IgD-negative memory B cell (primary cell): ENCODE results near the gene WDR73. TPM values are rescaled to one million over a fixed set of nuclear protein-coding genes. Genes with fewer than 3 reads are reported as not detected.
A peak's percentile ranks its signal among the peaks of the same experiment; 100 is the strongest.

Experiments used
- H3K27ac Mint-ChIP-seq, 3 donors: one replicate each; pipeline ENCODE4 v1.8.0; 2020 to 2022; ENCODE audit warnings: mild to moderate bottlenecking in 3 of 3, mixed read lengths in 3 of 3, moderate library complexity in 1 of 3
- H3K27me3 Mint-ChIP-seq: one replicate; pipeline ENCODE4 v1.8.0; 2021; ENCODE audit warnings: mixed read lengths
- H3K36me3 Mint-ChIP-seq: one replicate; pipeline ENCODE4 v1.8.0; 2020; ENCODE audit warnings: mild to moderate bottlenecking, mixed read lengths
- H3K4me1 Mint-ChIP-seq, 3 donors: one replicate each; pipeline ENCODE4 v1.8.0; 2020 to 2022; ENCODE audit warnings: mixed read lengths in 3 of 3, mild to moderate bottlenecking in 1 of 3
- H3K4me3 Mint-ChIP-seq, 4 donors: one replicate each; pipeline ENCODE4 v1.8.0; 2020 to 2022; ENCODE audit warnings: mild to moderate bottlenecking in 4 of 4, mixed read lengths in 4 of 4, moderate library complexity in 3 of 4
- H3K9me3 Mint-ChIP-seq, 3 donors: one replicate each; pipeline ENCODE4 v1.8.0; 2020 to 2021; ENCODE audit warnings: mixed read lengths in 3 of 3, mild to moderate bottlenecking in 1 of 3
- polyA plus RNA-seq: library from polyadenylated mRNA; unstranded; fragments of 300-500 nt; fragmentation: Illumina TruSeq; gene quantifications from one replicate; pipeline ENCODE4 v1.2.3, GENCODE V29; 2021

Gene WDR73
- polyA plus RNA-seq, 1 donor from 2014 or later: 16.4 TPM

DNA sequence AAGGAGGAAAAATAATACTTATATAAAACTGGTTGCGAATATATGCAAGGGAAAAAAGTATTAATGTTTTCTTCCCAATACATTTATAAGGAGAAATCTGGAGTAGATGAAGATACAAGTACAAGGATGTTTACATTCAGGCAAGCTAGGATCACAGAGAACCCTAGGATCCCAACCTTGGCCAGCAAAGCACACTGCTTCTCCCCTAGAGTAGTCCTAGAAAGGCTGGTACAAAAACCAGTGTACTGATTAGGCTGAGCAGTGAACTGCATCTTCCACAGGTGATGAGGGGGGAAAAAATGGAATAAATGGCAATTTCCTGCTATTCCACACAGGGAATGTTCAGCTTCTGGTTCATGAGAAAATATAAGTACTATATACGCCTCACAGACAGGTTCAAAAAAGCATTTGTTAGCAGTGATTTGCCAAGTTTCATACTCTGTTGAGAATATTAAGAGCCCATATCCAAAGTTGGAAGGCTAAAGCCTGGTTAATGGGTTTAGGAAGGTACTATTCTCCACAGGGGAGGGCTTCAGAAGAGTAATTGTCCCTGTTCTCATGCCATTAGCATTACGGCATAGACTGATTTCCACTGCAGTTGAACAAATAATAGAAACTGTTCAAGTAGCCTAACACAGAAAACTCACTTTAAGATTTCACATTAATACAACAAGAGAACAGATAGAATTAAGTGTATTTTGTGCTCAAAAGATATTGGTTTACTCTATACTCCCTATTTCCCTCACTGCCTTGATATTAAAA lies 14.3 kb upstream of the WDR73 start:
- H3K27me3 Mint-ChIP-seq: no peaks in the 10 kb centered on the region
- H3K9me3 Mint-ChIP-seq: no peaks in the 10 kb centered on the region
- H3K27ac Mint-ChIP-seq: no peak overlapping the region
- no peak overlapping the region for H3K4me3 Mint-ChIP-seq
- no peaks in the 10 kb centered on the region for H3K4me1 Mint-ChIP-seq
- H3K36me3 Mint-ChIP-seq: peaks cover 18% of the 10 kb centered on the region

DNA sequence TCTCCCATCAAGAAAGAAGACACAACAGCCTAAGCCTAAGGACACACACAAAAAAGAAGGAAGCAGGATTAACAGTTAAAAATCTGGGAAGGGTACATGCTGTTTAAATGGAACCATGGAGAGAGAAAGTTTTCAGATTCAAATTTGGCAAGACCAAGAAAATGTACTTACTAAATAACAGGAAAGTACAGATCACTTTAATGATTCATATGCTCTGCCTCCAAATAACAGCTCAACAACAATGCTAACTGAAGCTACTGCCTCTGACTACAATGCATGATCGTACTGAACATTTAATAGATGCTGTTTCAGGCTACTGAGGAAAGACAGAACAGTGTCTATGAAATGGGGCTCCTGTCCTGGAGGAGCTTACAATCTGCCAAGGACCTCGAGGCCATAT lies 12.3 kb upstream of the WDR73 start:
- peaks cover 18% of the 10 kb centered on the region for H3K36me3 Mint-ChIP-seq
- no peak overlapping the region for H3K4me3 Mint-ChIP-seq

DNA sequence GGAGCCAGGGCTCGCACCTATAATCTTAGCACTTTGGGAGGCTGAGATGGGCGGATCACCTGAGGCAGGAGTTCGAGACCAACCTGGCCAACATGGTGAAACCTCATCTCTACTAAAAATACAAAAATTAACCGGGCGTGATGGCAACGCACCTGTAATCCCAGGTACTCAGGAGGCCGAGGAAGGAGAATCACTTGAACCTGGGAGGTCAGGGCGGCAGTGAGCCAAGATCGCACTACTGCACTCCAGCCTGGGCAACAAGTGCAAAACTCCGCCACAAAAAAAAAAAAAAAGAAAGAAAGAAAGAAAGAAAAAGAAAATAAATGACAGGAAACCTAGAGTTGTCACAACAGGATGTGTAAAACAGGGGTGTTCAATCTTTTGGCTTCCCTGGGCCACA lies 6.9 kb upstream of the WDR73 start:
- no peak overlapping the region for H3K4me3 Mint-ChIP-seq
- H3K27ac Mint-ChIP-seq: no peak overlapping the region
- peaks cover 7 to 17% (median 16%) of the 10 kb centered on the region in 3 donors for H3K4me1 Mint-ChIP-seq
- H3K27me3 Mint-ChIP-seq: no peaks in the 10 kb centered on the region
- H3K9me3 Mint-ChIP-seq: no peaks in the 10 kb centered on the region
- peaks cover 4% of the 10 kb centered on the region for H3K36me3 Mint-ChIP-seq

More for the DNA sequence above, 12.3 kb upstream of the WDR73 start:
- peak overlapping the region in 1 of 3 donors; percentile 18 for H3K27ac Mint-ChIP-seq
- H3K4me1 Mint-ChIP-seq: no peaks in the 10 kb centered on the region
- no peaks in the 10 kb centered on the region for H3K9me3 Mint-ChIP-seq
- H3K27me3 Mint-ChIP-seq: no peaks in the 10 kb centered on the region

DNA sequence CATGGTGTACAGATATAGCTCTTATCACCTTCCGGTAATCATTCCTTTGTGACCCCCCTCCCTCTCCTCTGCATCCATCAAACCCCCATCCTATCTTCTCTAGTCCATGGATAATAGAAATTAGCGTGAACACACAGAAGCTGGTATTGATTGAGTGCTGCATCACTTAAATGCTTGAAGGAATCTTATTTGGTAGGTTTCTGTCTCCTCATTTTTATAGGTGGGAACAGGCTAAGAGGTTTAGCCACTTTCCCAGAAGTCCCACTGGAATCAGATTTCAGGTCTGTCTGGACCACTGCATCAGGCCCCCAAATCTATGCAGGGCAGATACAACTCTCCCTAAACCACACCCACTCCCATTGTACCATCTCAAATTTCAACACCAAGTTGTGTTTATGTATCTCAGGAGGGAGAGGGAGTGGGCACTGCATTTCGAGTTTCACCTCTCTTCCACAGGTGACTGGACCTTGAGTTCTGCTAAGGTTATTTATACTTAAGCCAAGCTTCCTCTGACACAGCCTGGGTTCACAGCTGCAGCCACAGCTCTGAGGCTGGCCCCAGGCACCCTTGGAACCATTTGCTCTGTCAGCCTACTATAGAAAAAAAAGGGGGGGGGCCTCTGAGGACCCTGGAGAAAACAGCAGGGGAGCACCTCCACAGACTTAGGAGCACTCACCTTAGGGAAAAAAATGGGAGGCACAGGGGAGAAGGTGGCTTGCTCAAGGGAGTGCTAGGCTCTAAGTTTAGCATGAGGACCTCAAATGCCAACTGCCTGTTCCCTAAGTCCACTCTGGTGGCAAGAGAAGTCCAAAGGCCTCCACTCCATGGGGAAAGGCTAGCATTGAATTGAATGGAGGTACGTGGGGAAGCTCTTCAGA lies 6.1 kb upstream of the WDR73 start:
- Mint-ChIP-seq H3K4me3 (peak overlapping the region; percentile 27 to 89 (median 48)), H3K27me3 (no peaks in the 10 kb centered on the region), H3K4me1 (peaks cover 7 to 19% (median 16%) of the 10 kb centered on the region in 3 donors), H3K36me3 (peaks cover 4% of the 10 kb centered on the region), H3K27ac (peak overlapping the region in 1 of 3 donors; percentile 66), H3K9me3 (no peaks in the 10 kb centered on the region)

DNA sequence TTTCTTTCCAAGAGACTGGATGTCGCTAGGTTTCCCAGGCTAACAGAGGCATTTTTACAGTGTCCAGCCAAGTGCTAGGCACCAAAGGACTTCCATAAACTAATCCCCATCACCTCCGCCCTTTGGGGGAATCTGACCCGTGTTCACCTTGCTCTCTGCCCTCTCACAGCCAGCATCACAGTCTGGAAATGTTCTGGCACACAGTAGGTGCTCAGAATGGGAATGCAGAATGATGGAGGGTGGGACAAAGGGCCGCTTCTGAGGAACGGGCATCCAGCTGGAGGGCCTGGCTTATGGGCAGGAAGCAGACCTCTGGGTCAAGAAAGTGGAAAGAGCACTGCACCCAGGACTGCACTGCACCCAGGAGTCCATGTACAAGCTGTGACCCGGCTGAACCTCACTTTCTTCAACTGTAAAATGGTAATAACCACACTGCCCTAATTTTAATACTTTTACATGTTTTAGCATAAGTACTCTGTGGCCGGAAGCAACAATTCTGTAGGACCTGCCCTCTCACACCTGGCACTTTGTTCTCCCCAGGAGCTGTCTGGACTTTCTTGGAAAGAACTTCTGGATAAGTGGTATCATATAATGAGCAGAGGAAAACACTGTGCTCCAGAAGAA lies 4.8 kb upstream of the WDR73 start:
- H3K4me3 Mint-ChIP-seq: peak overlapping the region; percentile 78 to 94 (median 90)
- H3K27ac Mint-ChIP-seq: peak overlapping the region; percentile 74 to 96 (median 87)
- H3K36me3 Mint-ChIP-seq: peaks cover 2% of the 10 kb centered on the region

DNA sequence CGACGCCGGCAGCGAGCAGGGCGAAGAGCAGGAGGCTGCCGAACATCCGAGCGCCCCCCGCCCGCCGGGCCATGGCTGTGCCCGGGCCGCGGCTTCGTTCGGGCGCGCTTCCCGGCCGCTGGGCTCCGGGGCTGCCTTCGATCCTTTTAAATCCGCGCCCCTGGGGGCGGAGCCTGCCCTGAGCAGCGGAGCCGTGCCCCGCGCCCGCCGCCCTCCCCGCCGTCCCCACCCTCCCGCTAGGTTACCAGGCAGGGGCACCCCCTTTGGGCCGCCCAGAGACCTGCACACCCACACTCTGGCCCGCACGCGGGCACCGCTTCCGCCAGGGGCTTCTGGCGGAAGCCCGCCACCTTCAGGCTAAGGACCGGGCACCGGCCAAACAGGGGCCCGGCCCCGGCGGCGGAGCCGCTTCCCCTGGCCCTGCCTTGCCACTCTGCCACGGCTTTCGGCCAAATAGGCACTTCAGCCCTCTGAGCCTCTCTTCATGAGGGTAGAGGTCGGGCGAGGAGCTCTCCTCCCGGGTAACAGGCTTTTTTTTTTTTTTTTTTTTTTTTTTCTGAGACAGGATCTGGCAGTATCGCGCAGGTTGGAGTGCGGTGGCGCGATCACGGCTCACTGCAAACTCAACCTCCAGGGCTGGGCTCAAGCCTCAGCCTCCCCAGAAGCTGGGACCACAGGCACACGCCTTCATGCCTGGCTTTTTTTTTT lies 4.2 kb upstream of the WDR73 start, which contains the start of gene NMB:
Gene NMB, minus strand, starts transcription at position 120 of the 708 bp plus-strand sequence. Its CDS starts 47 bp downstream, at position 73.
- Mint-ChIP-seq H3K27ac (peak within 1 kb of the TSS; percentile 74 to 96 (median 87)), H3K9me3 (no peaks in the 10 kb centered on the region), H3K27me3 (no peaks in the 10 kb centered on the region), H3K4me1 (peaks cover 12 to 27% (median 19%) of the 10 kb centered on the region in 3 donors), H3K36me3 (peaks cover 2% of the 10 kb centered on the region), H3K4me3 (peak within 1 kb of the TSS; percentile 78 to 94 (median 92))

More for the DNA sequence above, 4.8 kb upstream of the WDR73 start:
- Mint-ChIP-seq H3K4me1 (peaks cover 12 to 24% (median 19%) of the 10 kb centered on the region in 3 donors), H3K27me3 (no peaks in the 10 kb centered on the region), H3K9me3 (no peaks in the 10 kb centered on the region)

DNA sequence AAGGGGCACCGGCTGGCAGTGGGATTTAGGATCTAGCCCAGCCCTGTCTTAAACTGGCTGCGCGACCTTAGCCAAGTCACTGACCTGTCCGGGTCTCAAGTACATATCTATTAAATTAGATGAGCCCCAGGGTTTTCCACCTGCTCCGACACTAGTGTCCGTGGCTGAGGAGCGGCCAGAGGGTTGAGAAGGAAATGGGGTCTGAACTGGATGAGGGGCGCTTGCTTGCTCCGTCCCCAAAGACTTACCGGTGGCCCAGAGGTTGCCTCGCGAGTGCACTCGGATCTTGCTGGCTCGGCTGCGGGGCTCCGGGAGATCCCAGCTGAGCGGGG lies 3.6 kb upstream of the WDR73 start:
- Mint-ChIP-seq H3K27me3 (no peaks in the 10 kb centered on the region), H3K9me3 (no peaks in the 10 kb centered on the region), H3K4me1 (peaks cover 12 to 27% (median 19%) of the 10 kb centered on the region in 3 donors), H3K4me3 (peak overlapping the region; percentile 75 to 93 (median 84)), H3K36me3 (peaks cover 2% of the 10 kb centered on the region), H3K27ac (peak overlapping the region; percentile 17 to 74 (median 20))

DNA sequence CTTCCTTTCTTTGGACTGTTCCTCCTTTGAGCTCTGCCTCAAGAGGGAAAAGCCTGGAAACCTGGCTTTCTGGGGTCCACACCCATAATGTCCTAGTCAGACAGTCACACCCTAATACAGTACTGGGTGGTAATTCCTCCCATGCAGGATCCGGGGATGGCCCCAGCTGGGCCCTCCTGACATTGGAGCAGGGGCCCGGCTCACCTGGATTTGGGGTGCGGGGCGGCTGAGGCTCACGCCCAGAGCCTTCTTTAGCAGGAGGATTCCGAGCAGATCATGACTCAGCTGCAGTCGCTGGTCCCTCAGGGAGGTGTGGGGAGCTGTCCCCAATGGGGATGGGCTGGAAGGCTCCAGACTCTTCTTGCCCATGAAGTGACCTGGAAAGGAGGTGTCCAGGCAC lies 2.9 kb upstream of the WDR73 start:
- Mint-ChIP-seq H3K27me3 (no peaks in the 10 kb centered on the region), H3K4me3 (peak overlapping the region; percentile 75 to 93 (median 84)), H3K36me3 (peaks cover 2% of the 10 kb centered on the region), H3K4me1 (peaks cover 12 to 30% (median 19%) of the 10 kb centered on the region in 3 donors), H3K27ac (peak overlapping the region in 1 of 3 donors; percentile 17), H3K9me3 (no peaks in the 10 kb centered on the region)

DNA sequence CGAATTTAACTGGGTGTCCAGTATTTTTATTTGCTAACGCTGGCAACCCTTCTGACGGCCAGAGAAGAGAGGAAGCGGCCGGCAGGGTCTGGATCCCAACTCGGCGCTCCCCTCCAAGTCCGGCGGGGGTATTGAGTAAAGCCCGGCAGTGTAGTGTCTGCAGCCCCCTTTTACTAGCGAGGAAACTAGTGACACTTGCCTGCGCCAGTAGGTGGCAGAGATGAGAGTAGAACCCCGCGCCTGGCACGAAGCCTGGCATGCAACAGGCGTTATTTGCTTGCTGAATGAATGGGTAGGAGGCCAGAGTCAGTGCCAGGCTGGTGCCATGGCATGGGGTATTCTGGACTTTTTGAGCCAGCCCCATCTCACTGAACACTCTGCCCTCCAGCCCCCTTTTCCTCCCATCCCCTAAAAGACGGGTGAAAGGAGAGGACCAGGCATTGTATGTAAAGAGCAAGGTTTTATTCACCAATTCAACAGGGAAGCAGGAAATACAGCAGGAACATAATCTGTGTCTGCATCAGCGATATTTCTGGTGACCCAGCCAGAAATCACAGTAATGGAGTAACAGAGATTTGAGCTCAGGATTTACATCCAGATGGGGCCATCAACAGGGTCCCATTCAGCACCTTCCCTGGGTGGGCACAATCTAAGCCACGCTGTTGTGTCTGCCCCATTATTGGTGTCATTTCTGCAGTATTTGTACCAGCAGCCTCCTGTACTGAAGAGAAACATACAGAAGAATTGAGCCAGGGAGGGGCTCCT lies 788 bp upstream of the WDR73 start:
- Mint-ChIP-seq H3K4me3 (peak overlapping the region; percentile 93 to 100 (median 98)), H3K9me3 (no peaks in the 10 kb centered on the region), H3K36me3 (no peaks in the 10 kb centered on the region), H3K4me1 (peaks cover 12 to 30% (median 16%) of the 10 kb centered on the region in 3 donors), H3K27ac (peak overlapping the region; percentile 44 to 99 (median 80)), H3K27me3 (no peaks in the 10 kb centered on the region)

DNA sequence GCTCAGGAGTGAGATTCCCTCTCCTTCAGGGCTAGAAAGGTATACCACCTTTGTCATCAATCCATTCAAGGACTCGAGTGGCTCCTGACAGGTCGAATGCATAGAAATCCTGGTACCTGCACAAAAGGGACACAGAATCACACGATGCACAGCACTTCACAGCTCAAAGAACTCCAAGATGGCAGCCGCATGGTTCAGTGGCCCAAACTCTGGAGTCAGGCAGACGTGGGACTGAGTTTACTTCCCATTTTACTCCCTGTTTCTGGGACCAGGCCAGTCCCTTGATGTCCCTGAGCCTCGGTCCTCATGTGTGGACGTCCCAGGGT lies 536 bp downstream of the WDR73 start:
- Mint-ChIP-seq H3K9me3 (no peaks in the 10 kb centered on the region), H3K4me1 (peaks cover 5 to 25% (median 10%) of the 10 kb centered on the region in 3 donors), H3K27ac (peak overlapping the region; percentile 80 to 99 (median 96)), H3K4me3 (peak overlapping the region; percentile 93 to 100 (median 98)), H3K27me3 (no peaks in the 10 kb centered on the region), H3K36me3 (no peaks in the 10 kb centered on the region)

DNA sequence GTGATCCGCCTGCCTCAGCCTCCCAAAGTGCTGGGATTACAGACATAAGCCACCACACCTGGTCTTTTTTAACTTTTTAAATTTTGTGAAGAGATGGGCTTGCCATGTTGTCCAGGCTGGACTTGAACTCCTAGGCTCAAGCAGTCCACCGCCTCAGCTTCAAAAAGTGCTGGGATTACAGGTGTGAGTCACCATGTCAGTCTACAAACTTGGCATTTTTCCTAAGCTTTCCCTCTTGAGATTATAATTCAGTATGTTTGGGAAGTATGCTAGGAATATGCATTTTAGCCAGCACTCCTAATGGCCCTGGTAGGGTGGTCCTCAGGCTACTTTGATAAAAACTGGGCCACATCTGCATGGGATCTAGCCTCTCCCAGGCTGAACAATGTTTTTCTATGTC lies 4.4 kb downstream of the WDR73 start:
- Mint-ChIP-seq H3K4me1 (peaks cover under 1 to 14% (median 6%) of the 10 kb centered on the region in 3 donors), H3K9me3 (no peaks in the 10 kb centered on the region), H3K27ac (no peak overlapping the region), H3K36me3 (peaks cover 2% of the 10 kb centered on the region), H3K4me3 (no peak overlapping the region), H3K27me3 (no peaks in the 10 kb centered on the region)

DNA sequence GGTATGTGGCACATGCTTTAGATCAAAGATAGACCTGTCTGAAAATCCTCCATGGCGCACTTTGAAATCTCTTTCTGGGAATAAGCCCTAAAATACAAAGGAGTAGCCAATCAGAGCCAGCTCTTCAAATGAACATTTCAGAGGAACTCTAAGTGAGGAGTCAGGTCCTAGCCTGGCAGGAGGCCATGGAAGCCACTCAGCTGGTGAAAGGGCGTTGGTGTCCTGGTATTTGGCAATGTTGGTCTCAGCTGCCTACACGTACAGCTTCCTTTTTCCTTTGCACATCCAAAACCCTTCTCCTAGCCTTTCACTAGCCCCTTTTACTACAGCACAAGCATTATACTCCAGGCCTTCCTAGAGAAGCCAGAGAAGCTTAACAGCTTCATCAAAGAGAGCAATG lies 5.5 kb downstream of the WDR73 start:
- no peak overlapping the region for H3K27ac Mint-ChIP-seq
- no peaks in the 10 kb centered on the region for H3K9me3 Mint-ChIP-seq
- peaks cover 0 to 13% (median 5%) of the 10 kb centered on the region in 3 donors for H3K4me1 Mint-ChIP-seq
- H3K36me3 Mint-ChIP-seq: peaks cover 3% of the 10 kb centered on the region
- H3K27me3 Mint-ChIP-seq: no peaks in the 10 kb centered on the region
- no peak overlapping the region for H3K4me3 Mint-ChIP-seq

DNA sequence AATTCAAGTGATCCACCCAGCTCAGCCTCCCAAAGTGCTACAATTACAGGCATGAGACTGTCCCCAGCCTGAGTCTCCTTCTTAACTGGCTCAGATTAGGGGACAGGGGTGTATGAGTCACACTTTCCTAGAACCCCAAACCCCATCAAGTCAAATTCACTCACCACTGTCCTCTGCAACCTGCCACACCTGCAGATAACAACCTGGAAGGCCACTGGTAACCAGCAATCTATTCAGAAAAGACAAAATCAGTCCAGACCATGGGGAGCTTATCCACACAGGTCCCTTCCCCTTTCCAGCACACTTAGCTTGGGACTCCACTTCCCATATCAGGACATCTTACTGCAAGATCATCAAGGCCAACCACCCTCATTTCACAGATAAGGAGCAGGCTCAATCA lies 6.4 kb downstream of the WDR73 start:
- peaks cover 0 to 17% (median 5%) of the 10 kb centered on the region in 3 donors for H3K4me1 Mint-ChIP-seq
- peak overlapping the region in 1 of 4 donors; percentile 48 for H3K4me3 Mint-ChIP-seq
- H3K36me3 Mint-ChIP-seq: peaks cover 3% of the 10 kb centered on the region
- H3K9me3 Mint-ChIP-seq: no peaks in the 10 kb centered on the region
- no peaks in the 10 kb centered on the region for H3K27me3 Mint-ChIP-seq
- peak overlapping the region in 1 of 3 donors; percentile 76 for H3K27ac Mint-ChIP-seq

DNA sequence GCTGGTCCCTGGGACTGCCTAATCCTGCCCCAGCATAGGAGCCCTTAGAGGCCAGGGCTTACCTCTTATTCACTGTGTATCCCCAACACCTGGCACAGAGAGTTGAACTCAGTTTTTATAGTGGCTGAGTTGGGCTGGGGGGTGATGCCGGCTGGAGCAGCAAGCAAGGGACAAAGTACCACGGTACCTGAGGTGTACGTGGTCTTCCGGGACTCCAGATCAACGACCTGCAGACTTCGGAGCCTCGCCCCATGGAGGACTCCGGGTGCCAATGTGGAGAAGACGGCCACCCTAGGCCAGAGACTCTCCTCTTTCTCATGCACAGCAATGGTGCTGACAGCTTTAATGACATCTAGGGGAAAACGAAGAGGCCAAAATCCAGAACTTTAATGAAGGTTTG lies 8.1 kb downstream of the WDR73 start:
- no peak overlapping the region for H3K4me3 Mint-ChIP-seq
- H3K27me3 Mint-ChIP-seq: no peaks in the 10 kb centered on the region
- H3K36me3 Mint-ChIP-seq: peaks cover 3% of the 10 kb centered on the region
- peaks cover 0 to 12% (median 5%) of the 10 kb centered on the region in 3 donors for H3K4me1 Mint-ChIP-seq
- no peaks in the 10 kb centered on the region for H3K9me3 Mint-ChIP-seq
- peak overlapping the region in 1 of 3 donors; percentile 19 for H3K27ac Mint-ChIP-seq
